Globus pallidus (tissue), 1 donor: Measurements from ENCODE around the gene NFATC2IP.

Experiments
- DNase-seq: peaks from one replicate; pipeline ENCODE4 v3.0.0-alpha.2; 2015; ENCODE audit warnings: low spot score

The NFATC2IP gene

DNA sequence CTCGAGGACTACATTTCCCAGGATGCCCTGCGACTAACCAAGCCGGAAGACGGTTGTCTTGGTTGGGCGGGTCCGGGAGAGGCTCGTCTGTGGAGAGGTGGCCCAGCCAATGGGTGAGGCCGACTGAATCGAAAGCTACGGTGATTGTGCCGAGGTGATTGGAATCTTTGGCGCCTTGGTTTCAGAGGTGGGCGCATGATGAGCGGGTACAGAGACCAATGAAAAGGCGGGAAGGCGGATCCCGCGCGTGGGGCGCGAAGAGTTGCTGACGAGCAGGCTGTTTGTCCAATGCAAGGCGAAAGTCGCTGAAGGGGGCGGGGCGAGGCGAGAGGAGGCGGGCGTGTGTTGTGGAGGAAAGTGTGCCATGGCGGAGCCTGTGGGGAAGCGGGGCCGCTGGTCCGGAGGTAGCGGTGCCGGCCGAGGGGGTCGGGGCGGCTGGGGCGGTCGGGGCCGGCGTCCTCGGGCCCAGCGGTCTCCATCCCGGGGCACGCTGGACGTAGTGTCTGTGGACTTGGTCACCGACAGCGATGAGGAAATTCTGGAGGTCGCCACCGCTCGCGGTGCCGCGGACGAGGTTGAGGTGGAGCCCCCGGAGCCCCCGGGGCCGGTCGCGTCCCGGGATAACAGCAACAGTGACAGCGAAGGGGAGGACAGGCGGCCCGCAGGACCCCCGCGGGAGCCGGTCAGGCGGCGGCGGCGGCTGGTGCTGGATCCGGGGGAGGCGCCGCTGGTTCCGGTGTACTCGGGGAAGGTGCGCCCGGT is at the start of gene NFATC2IP:
NFATC2IP (plus strand) TSS at position 290 of the 762 bp plus-strand sequence; CDS start at position 365, 75 bp downstream.
- DNase-seq: peak; percentile 100

DNA sequence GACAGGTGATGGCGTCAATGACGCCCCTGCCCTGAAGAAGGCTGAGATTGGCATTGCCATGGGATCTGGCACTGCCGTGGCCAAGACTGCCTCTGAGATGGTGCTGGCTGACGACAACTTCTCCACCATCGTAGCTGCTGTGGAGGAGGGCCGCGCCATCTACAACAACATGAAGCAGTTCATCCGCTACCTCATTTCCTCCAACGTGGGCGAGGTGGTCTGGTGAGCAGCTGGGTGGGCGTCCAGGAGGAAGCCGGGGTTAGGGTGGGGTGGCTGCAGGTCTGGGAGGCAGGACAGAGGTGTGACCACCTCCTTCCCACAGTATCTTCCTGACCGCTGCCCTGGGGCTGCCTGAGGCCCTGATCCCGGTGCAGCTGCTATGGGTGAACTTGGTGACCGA is 48.9 kb upstream of the NFATC2IP start:
- DNase-seq: no peak

DNA sequence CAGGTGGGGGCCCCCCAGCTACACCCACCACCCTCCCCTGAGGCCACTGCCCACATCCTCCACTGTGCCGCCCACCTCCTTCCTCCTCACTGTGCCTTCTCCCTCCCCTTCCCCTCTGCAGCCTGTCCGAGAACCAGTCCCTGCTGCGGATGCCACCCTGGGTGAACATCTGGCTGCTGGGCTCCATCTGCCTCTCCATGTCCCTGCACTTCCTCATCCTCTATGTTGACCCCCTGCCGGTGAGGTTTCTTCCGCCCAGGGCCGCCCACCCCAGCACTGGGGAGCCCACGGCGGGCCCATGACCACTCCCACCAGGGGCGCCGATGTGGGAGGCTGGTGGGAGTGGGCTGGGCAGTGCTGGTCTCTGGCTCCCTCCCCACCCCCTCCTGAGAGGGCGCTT is 47.8 kb upstream of the NFATC2IP start:
- DNase-seq: no peak

- no peak for DNase-seq
Observed at GRCh38 chr16:28903344-28904042, 47.2 kb upstream of the NFATC2IP start.

GRCh38 chr16:28904363-28904762 is 46.4 kb upstream of the NFATC2IP start:
- no peak for DNase-seq

GRCh38 chr16:28904828-28905227 is 45.9 kb upstream of the NFATC2IP start:
- no peak for DNase-seq

DNA sequence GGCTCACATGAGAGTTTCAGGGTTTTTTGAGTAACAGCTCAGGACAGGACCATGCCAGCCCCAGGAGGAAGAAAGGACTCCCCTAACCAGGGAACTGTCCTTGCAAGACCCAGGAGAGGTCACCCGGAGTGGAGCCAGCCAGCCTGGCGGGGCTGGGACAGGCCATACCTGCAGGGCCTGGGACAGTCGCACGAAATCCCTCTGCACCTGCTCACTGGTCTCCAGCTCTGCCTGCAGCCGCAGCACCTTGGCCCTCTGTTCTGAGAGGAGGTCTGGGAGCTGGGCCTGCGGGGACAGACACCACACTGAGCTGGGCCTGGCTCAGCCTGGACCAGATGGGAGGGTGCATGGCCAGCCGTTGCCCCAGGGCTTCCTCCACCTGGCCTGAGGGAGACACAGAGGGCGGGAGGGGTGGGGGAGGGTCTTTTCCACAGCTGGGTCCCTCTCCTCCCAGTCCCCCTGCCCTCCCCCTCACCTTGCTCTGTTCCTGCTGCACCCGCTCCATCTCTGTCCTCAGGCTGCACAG is 45.4 kb upstream of the NFATC2IP start:
- DNase-seq: no peak

- DNase-seq: no peak
Observed at GRCh38 chr16:28905800-28906372, 44.9 kb upstream of the NFATC2IP start.

GRCh38 chr16:28910086-28911031 is 40.4 kb upstream of the NFATC2IP start:
- DNase-seq: no peak

- DNase-seq: no peak
Observed at GRCh38 chr16:28912558-28912957, 38.2 kb upstream of the NFATC2IP start.

DNA sequence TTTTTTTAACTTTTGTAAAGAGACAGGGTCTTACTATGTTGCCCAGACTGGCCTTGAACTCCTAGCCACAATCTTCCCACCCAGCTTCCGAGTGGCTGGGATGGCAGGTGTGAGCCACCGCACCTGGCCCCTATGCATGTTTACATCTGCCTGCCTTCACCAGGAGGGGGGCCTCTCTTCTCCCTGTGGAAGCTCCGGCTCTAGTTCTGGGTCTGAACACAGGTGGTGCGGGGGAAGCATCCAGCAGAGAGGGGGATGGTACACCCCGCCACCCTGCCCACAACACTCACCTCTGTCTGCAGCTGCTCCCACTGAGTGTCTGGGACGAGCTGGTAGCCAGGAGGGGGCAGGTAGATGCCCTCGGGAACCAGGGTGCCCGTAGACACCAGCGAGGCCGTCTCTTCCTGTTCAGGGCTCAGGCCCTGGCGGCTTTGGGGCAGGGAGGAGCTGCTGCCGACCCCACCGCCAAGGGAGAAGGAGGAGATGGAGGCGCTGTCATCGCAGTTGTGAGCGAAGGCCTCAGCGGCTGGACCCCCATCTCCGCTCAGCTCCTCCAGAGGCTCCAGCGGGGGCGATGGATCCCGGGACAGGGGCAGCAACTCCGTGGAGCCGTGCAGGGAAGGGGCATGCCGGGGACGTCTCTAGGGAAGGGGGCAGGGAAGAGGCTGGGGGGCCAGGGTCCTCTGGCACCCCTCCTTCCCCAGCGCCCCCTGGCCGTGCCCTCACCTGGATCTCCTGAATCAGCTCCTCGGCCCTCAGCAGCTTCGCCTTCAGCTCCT is 36.6 kb upstream of the NFATC2IP start:
- DNase-seq: no peak

GRCh38 chr16:28915181-28915580 is 35.6 kb upstream of the NFATC2IP start:
- no peak for DNase-seq

DNA sequence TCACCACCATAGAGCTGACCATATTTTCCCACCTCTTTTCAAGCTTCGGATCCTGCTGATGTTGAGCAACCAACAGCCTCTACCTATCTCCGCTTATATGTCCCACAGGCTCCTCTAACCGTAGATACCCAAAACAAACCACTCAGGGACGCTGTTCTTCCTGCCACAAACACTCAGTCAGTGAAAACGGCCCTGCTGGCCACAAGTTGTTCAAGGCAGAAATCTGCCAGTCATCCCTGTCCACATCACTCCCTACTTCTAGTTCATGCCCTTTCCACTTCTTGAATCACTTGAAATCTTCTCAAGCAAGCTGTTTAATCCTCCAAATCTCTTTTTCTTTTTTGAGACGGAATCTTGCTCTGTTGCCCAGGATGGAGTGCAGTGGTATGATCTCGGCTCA is 33.6 kb upstream of the NFATC2IP start:
- no peak for DNase-seq

DNA sequence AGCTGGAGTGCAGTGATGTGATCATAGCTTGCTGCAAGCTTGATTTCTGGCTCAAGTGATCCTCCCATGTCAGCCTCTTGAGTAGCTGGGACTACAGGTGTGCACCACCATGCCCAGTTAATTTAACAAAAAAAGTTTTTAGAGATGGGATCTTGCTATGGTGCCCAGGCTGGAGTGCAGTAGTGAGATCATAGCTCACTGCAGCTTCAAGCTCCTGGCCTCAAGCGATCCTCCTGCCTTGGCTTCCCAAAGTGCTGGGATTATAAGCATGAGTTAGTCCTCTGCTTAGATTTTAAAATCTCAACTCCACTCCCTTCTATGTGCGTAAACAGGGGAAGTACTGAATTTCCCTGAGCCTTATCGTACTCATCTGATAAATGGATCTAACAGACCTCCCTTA is 32.0 kb upstream of the NFATC2IP start:
- no peak for DNase-seq

GRCh38 chr16:28923231-28923587 is 27.5 kb upstream of the NFATC2IP start:
- no peak for DNase-seq

DNA sequence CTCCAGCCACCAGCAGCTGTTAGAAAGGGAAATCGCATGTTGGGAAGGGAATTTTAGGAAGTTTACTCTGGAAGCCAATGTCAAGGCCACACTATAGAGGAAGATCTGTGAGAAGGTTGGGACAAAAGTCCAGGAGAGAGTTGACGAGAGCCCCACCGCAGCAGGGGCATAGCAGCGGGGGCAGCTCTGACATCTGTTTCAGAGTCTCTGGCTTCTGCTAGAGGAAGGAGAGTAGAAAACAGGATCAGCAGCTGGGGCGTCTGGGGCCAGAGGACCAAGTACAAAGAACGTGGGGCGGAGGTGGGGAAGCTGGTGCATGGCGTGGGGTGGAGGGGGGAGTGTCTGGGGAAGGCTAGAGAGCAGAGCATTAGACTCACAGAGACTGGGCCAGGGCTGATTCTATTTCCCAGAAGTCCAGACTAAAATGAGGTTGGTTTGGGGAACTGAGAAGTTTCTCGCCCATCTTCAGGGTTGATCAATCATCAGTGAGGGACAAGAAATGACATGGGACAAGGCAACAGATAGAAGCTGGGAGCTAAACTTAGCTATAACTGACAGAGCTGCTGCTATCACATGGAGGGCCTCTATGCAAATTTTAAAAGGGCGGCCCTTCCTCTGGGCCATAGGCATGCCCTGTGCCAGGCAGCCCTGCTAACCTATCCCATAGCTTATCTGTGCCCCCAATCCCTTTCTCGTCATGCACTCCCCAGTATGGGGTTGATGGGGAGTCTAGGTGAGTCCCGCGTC is 26.9 kb upstream of the NFATC2IP start:
- no peak for DNase-seq

DNA sequence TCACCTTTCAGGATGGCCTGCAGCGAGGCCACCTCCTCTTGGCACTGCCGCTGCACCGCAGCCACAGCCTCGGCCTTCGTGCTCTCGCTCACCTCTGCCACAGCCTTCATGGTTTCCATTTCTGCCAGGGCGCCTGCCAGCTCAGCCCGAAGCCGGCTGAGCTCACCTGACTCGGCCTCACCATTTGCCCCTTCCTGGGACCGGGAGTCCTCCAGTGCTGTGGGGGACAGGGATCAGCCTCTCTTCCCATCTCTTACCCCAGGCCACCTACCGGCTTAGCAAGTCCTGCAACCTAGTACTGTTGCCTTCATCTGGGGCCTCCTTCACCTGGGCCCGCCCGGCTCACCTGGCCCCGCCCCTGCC is 26.4 kb upstream of the NFATC2IP start:
- no peak for DNase-seq

DNA sequence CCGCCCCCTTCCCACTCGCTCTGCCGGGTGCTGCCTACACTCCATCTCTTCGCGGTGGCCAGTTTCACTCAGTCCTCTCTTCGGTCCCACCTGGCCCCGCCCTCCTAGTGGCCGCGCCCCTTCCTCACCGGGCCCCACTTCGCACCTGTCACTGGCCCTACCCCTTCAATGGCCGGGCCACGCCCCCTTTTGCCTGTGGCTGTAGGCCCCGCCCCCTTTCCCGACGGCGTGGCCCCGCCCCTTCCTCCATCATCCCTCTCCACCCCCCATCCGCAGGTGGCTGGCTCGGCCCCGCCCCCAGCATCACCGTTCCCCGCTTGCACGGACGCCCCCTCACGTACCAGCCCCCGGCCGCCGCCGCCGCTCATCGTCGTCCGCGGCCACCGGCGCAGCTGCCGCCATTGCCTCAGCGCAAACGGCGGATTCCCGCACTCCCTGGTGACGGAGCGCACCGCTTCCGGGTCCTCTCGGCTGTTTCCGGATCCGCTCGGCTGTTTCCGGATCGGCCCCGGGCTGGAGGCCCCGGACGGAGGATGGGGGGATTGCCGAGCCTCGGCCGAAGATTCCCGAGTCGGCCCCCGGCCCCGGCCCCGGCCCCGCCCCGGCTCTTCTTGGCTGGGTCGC is 25.9 kb upstream of the NFATC2IP start, which contains the start of gene RABEP2:
RABEP2 (minus strand) TSS at position 477 of the 624 bp plus-strand sequence; CDS start at position 402, 75 bp downstream.
- peak; percentile 87 for DNase-seq

DNA sequence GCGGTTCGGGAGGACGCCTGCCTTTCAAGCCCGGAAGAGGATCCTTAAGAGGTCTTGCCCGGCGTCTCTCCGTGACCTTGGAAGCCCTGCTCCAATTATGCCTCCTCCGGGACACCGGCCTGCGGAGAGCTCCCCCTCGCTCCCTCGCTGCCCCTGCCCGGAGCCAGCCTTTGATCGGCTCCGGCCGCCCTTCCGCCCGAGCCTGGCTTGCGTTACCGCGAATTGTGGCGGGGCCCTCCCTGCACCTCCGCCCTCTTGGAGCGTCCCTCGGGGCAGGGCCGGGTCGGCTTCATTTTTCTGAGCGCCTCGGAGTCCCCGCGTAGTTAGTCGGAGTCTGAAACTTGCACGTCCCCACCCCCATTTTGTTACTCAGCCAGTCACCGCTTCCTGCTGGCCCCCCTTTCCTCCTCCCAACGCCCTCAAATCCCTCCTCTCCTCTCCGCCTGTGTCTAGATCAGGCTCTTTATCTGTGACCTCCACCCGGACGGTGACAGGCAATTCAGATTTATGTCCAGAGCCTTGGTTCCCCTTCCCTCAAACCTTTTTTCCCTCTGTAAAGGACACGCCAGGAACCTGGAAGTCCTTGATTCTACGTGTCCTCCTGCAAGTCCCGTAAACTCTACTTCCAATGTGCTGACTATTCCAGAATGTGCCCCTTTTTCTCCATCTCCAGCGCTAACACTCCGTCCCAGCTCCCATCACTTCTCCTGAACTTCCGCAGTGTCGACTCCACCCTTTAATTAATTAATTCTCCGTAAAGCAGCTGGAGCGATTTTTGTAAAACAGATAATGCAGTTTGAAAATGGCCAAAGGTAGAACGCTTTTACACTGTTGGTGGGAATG is 25.1 kb upstream of the NFATC2IP start:
- DNase-seq: peak; percentile 64
